Brain microvascular endothelial cell (primary cell): ENCODE data around the gene ANKMY1.

ENCODE experiments used
- DNase-seq: peaks from one replicate; pipeline ENCODE4 v3.0.0-alpha.2; 2020
- H3K27ac ChIP-seq: fragments of 250-450 bp; sonication (Bioruptor Pico); 2 replicates; pipeline ENCODE4 v1.5.1; 2020; ENCODE audit warnings: mild to moderate bottlenecking, moderate library complexity
- H3K27me3 ChIP-seq: fragments of 250-450 bp; sonication (Bioruptor Pico); replicated peaks from 2 replicates; pipeline ENCODE4 v1.5.1; 2020; ENCODE audit warnings: mild to moderate bottlenecking
- H3K36me3 ChIP-seq: fragments of 250-450 bp; sonication (Bioruptor Pico); replicated peaks from 2 replicates; pipeline ENCODE4 v1.5.1; 2020; ENCODE audit warnings: mild to moderate bottlenecking
- H3K4me3 ChIP-seq: 2 replicates; pipeline ENCODE4 v1.5.1; 2011; ENCODE audit warnings: low read depth, mild to moderate bottlenecking, control low read depth, low read length, moderate library complexity
- CTCF ChIP-seq: IDR thresholded peaks from 2 replicates; pipeline ENCODE4 v1.5.1; 2011; ENCODE audit warnings: low read depth, mild to moderate bottlenecking, moderate library complexity, low read length, control low read depth, inconsistent platforms; ENCODE audit errors: missing control alignments
- in situ Hi-C: cut with HindIII; loops from 2 replicates; pipeline ENCODE4 v1.10.0; 2017; ENCODE audit warnings: low sequenced_read_pairs, low pct_ligation_motif_present

ANKMY1 gene

GRCh38 chr2:240434728-240435456 is 122.9 kb downstream of the ANKMY1 start:
- TF ChIP-seq CTCF, result no peak
- Histone ChIP-seq H3K27me3 (no peaks in the 10 kb centered on the region), H3K4me3 (peak overlapping the region; percentile 59), H3K36me3 (no peaks in the 10 kb centered on the region), H3K27ac (peak overlapping the region; percentile 85)
- in situ Hi-C loops, result loop anchor here (10.0 kb wide), 1 partner anchor 200 kb away; no protein-coding TSS in a partner anchor
- DNase-seq, result peak; percentile 77

- H3K27ac ChIP-seq, result peak overlapping the region; percentile 85
- no peak for TF ChIP-seq CTCF
- H3K36me3 ChIP-seq, result no peaks in the 10 kb centered on the region
- H3K4me3 ChIP-seq, result peak overlapping the region; percentile 59
- in situ Hi-C loops, result loop anchor here (10.0 kb wide), 1 partner anchor 199 kb away; no protein-coding TSS in a partner anchor
- no peaks in the 10 kb centered on the region for H3K27me3 ChIP-seq
- peak; percentile 92 for DNase-seq
Observed at GRCh38 chr2:240433973-240434727, 123.6 kb downstream of the ANKMY1 start.

GRCh38 chr2:240432820-240433801 is 124.7 kb downstream of the ANKMY1 start:
- in situ Hi-C loops, result loop anchor here (10.0 kb wide), 1 partner anchor 198 kb away; no protein-coding TSS in a partner anchor
- no peak overlapping the region for H3K4me3 ChIP-seq
- no peak for DNase-seq
- no peaks in the 10 kb centered on the region for H3K36me3 ChIP-seq
- H3K27me3 ChIP-seq, result no peaks in the 10 kb centered on the region
- TF ChIP-seq CTCF, result no peak
- H3K27ac ChIP-seq, result peak overlapping the region; percentile 20

- DNase-seq, result no peak
- in situ Hi-C loops, result loop anchor here (10.0 kb wide), 1 partner anchor 198 kb away; no protein-coding TSS in a partner anchor
- Histone ChIP-seq H3K36me3 (no peaks in the 10 kb centered on the region), H3K27ac (no peak overlapping the region), H3K4me3 (no peak overlapping the region), H3K27me3 (no peaks in the 10 kb centered on the region)
- no peak for TF ChIP-seq CTCF
Observed at GRCh38 chr2:240432430-240432819, 125.4 kb downstream of the ANKMY1 start.

- in situ Hi-C loops, result loop anchor here (10.0 kb wide), 1 partner anchor 197 kb away; no protein-coding TSS in a partner anchor
- Histone ChIP-seq H3K36me3 (no peaks in the 10 kb centered on the region), H3K27ac (no peak overlapping the region), H3K4me3 (no peak overlapping the region), H3K27me3 (no peaks in the 10 kb centered on the region)
- DNase-seq, result no peak
- no peak for TF ChIP-seq CTCF
Observed at GRCh38 chr2:240431661-240432424, 125.9 kb downstream of the ANKMY1 start.
